SK-N-SH treated with all-trans-retinoic acid at 6 μM for 48 hours (cell line): ENCODE results near the gene KIAA1217.

Source experiments
- PATZ1 ChIP-seq: fragments of 250-450 bp; sonication (Bioruptor Pico); IDR thresholded peaks from 2 replicates; pipeline ENCODE4 v1.8.0; 2020; ENCODE audit warnings: mild to moderate bottlenecking, moderate library complexity, borderline replicate concordance
- RARB ChIP-seq: fragments of 250-450 bp; sonication (Bioruptor Pico); IDR thresholded peaks from 2 replicates; pipeline ENCODE4 v1.8.0; 2021; ENCODE audit warnings: mild to moderate bottlenecking, moderate library complexity

DNA sequence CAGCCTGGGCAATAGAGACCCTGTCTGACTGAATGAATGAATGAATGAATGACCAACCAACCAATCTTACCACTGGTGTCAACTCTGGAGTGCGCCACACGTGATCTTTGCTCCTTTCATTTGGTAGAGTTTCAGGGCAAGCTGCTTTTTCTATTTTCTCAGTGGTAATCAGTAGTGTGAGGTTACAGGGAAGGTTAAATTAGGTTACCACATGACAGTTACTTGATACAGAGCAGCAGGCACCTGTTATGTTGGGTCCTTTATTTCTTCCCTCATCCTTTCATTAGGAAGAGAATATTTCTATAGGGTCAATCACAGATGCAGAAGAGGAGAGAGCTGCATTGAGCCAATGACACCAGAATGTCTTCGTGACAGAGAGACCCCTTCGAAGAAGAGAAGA lies 167.8 kb downstream of the KIAA1217 start:
- TF ChIP-seq RARB (CRISPR knock-in tag) = no peak
- TF ChIP-seq PATZ1 = no peak
